SK-N-SH (cell line): Measurements from ENCODE around the gene SIGLEC12. TPM values are rescaled to one million over a fixed set of nuclear protein-coding genes. Genes with fewer than 3 reads are reported as not detected.

Experiments used
- CTCF ChIA-PET: fragments of 300-600, 350-600 bp; formaldehyde crosslinking; extraction: SDS; loops from one replicate; lab custom pipeline; 2021; lab: Yijun Ruan, JAX
- POLR2A ChIA-PET: fragments of 350-600 bp; sonication (Branson Sonifier 250); formaldehyde crosslinking; extraction: SDS; loops from one replicate; lab custom pipeline; 2020; ENCODE audit warnings: antibody characterized with exemption, inconsistent platforms; lab: Yijun Ruan, JAX
- DNase-seq: peaks from one replicate; pipeline ENCODE4 v3.0.0; 2012
- H2AFZ ChIP-seq: fragments of 200-600 bp; sonication (generic); 2 replicates; pipeline ENCODE4 v1.8.1; 2016; ENCODE audit warnings: antibody characterized with exemption, mild to moderate bottlenecking, low read depth
- H3F3A ChIP-seq: fragments of 200-600 bp; sonication (generic); replicated peaks from 2 replicates; pipeline ENCODE3; 2016; ENCODE audit warnings: antibody characterized with exemption, mild to moderate bottlenecking; ENCODE audit not compliant: insufficient read depth
- H3K27ac ChIP-seq, 2 experiments: fragments of 200-500 bp in 1 of 2; fragments of 200-600 bp in 1 of 2; sonication (Bioruptor generic) in 1 of 2; sonication (generic), shearing (Covaris generic) in 1 of 2; 2 replicates each; pipeline versions ENCODE4 v1.5.1 to v1.6.1; 2014 to 2016; ENCODE audit warnings: low read depth in 2 of 2, inconsistent platforms in 1 of 2, low read length in 1 of 2, mild to moderate bottlenecking in 1 of 2, mixed read lengths in 1 of 2
- H3K27me3 ChIP-seq: fragments of 200-600 bp; sonication (generic), shearing (Covaris generic); 2 replicates; pipeline ENCODE4 v1.6.1; 2016; ENCODE audit warnings: mixed run types; ENCODE audit not compliant: insufficient read depth
- H3K36me3 ChIP-seq, 2 experiments: fragments of 200-500 bp in 1 of 2; fragments of 200-600 bp in 1 of 2; sonication (Bioruptor generic) in 1 of 2; sonication (generic) in 1 of 2; replicated peaks in 1 of 2; 2 replicates each; pipeline versions ENCODE3 to v1.5.1; 2014 to 2016; ENCODE audit warnings: low read length in 1 of 2, mild to moderate bottlenecking in 1 of 2; ENCODE audit not compliant: insufficient read depth in 2 of 2, control insufficient read depth in 1 of 2
- H3K4me1 ChIP-seq, 2 experiments: fragments of 200-500 bp in 1 of 2; fragments of 200-600 bp in 1 of 2; sonication (Bioruptor generic) in 1 of 2; sonication (generic), shearing (Covaris generic) in 1 of 2; 2 replicates each; pipeline versions ENCODE4 v1.5.1 to v1.6.1; 2014 to 2016; ENCODE audit warnings: low read depth in 1 of 2, low read length in 1 of 2, mixed run types in 1 of 2; ENCODE audit not compliant: insufficient read depth in 2 of 2, control insufficient read depth in 1 of 2
- H3K4me2 ChIP-seq: fragments of 200-600 bp; sonication (generic), shearing (Covaris generic); 2 replicates; pipeline ENCODE4 v1.6.1; 2017; ENCODE audit warnings: mixed run types
- H3K4me3 ChIP-seq, 2 experiments: fragments of 200-500 bp in 1 of 2; fragments of 200-600 bp in 1 of 2; sonication (Bioruptor generic) in 1 of 2; sonication (generic), shearing (Covaris generic) in 1 of 2; 2 replicates each; pipeline versions ENCODE4 v1.5.1 to v1.8.1; 2014 to 2016; ENCODE audit warnings: low read depth in 2 of 2, inconsistent platforms in 1 of 2, low read length in 1 of 2, mild to moderate bottlenecking in 1 of 2, mixed read lengths in 1 of 2, moderate library complexity in 1 of 2
- H3K79me2 ChIP-seq: fragments of 200-600 bp; sonication (generic); 2 replicates; pipeline ENCODE4 v1.8.1; 2017; ENCODE audit warnings: mild to moderate bottlenecking; ENCODE audit not compliant: insufficient read depth
- H3K9ac ChIP-seq: fragments of 200-600 bp; sonication (generic); 2 replicates; pipeline ENCODE4 v1.6.1; 2017; ENCODE audit warnings: mixed run types
- H3K9me2 ChIP-seq: fragments of 200-600 bp; sonication (generic); 2 replicates; pipeline ENCODE4 v1.6.1; 2017; ENCODE audit warnings: mixed run types
- H3K9me3 ChIP-seq: fragments of 200-600 bp; sonication (generic); 2 replicates; pipeline ENCODE4 v1.6.1; 2017; ENCODE audit warnings: mixed run types, mild to moderate bottlenecking, moderate library complexity
- H4K20me1 ChIP-seq: fragments of 200-600 bp; sonication (generic); 2 replicates; pipeline ENCODE4 v1.6.1; 2017; ENCODE audit warnings: mild to moderate bottlenecking, mixed run types; ENCODE audit not compliant: insufficient read depth
- CHD2 ChIP-seq: fragments of 150-350 bp; IDR thresholded peaks from 2 replicates; pipeline ENCODE4 v1.6.1; 2018; ENCODE audit warnings: low read length; ENCODE audit not compliant: partially characterized antibody
- ELF1 ChIP-seq: IDR thresholded peaks from 2 replicates; pipeline ENCODE4 v1.4.0; 2012
- FOXM1 ChIP-seq: IDR thresholded peaks from 2 replicates; pipeline ENCODE4 v1.4.0; 2012; ENCODE audit warnings: low read depth, mild to moderate bottlenecking
- MXI1 ChIP-seq: IDR thresholded peaks from 2 replicates; pipeline ENCODE4 v1.6.1; 2012; ENCODE audit warnings: mild to moderate bottlenecking, low read depth, low read length, improper control_type of control experiment
- NFIC ChIP-seq: IDR thresholded peaks from 2 replicates; pipeline ENCODE4 v1.4.0; 2012; ENCODE audit warnings: borderline replicate concordance
- NRF1 ChIP-seq: IDR thresholded peaks from 2 replicates; pipeline ENCODE4 v1.6.1; 2012; ENCODE audit warnings: low read depth, mild to moderate bottlenecking, low read length
- POLR2AphosphoS5 ChIP-seq: IDR thresholded peaks from 2 replicates; pipeline ENCODE4 v1.6.1; 2012; ENCODE audit warnings: low read depth, low read length
- RCOR1 ChIP-seq: fragments of 150-350 bp; IDR thresholded peaks from 2 replicates; pipeline ENCODE4 v1.6.1; 2017; ENCODE audit warnings: antibody characterized with exemption, low read length
- RFX5 ChIP-seq: IDR thresholded peaks from 2 replicates; pipeline ENCODE4 v1.6.1; 2012; ENCODE audit warnings: mild to moderate bottlenecking, improper control_type of control experiment, low read length
- SIN3A ChIP-seq: IDR thresholded peaks from 2 replicates; pipeline ENCODE4 v1.6.1; 2012; ENCODE audit warnings: low read depth, mild to moderate bottlenecking, low read length, moderate library complexity, borderline replicate concordance
- SMC3 ChIP-seq: IDR thresholded peaks from 2 replicates; pipeline ENCODE4 v1.6.1; 2012; ENCODE audit warnings: low read depth, low read length, improper control_type of control experiment
- USF1 ChIP-seq: IDR thresholded peaks from 2 replicates; pipeline ENCODE4 v1.4.0; 2012; ENCODE audit warnings: low read depth, borderline replicate concordance
- USF2 ChIP-seq: fragments of 150-350 bp; IDR thresholded peaks from 2 replicates; pipeline ENCODE4 v1.6.1; 2017; ENCODE audit warnings: antibody characterized with exemption, low read length, low read depth, borderline replicate concordance
- WGBS: methylation state at CpG from one replicate; pipeline ENCODE4 v1.1.6; 2017; ENCODE audit warnings: low lambda C conversion rate; 5-methylcytosine and 5-hydroxymethylcytosine counted together
- polyA plus RNA-seq, 3 experiments: library from polyadenylated mRNA; depleted of rRNA; stranded (reverse); fragments of >200 nt; gene quantifications; 2 replicates each; pipeline ENCODE4 v1.2.3, GENCODE V29; 2012
- TF ChIP-seq, protein P1 (sequence below): IDR thresholded peaks from 2 replicates; pipeline ENCODE4 v1.6.1; 2012; ENCODE audit warnings: mild to moderate bottlenecking, low read depth, low read length, moderate library complexity
- TF ChIP-seq, protein P2 (sequence below): fragments of 150-350 bp; IDR thresholded peaks from 2 replicates; pipeline ENCODE4 v1.6.1; 2016; ENCODE audit warnings: mild to moderate bottlenecking, low read depth, low read length

Gene SIGLEC12
- polyA plus RNA-seq, 1 of the 3 experiments (the other 2 are of a cell fraction), result not detected

- H4K20me1 ChIP-seq, result no peaks in the 10 kb centered on the region
- H3K4me2 ChIP-seq, result no peak overlapping the region
- H3K9ac ChIP-seq, result no peak overlapping the region
- peaks cover 36% of the 10 kb centered on the region for H3K27me3 ChIP-seq
- DNase-seq, result no peak
- H3K4me1 ChIP-seq, result no peaks in the 10 kb centered on the region
- H3K27ac ChIP-seq, result no peak overlapping the region
- TF ChIP-seq FOXM1, result no peak
- TF ChIP-seq, protein P1, sequence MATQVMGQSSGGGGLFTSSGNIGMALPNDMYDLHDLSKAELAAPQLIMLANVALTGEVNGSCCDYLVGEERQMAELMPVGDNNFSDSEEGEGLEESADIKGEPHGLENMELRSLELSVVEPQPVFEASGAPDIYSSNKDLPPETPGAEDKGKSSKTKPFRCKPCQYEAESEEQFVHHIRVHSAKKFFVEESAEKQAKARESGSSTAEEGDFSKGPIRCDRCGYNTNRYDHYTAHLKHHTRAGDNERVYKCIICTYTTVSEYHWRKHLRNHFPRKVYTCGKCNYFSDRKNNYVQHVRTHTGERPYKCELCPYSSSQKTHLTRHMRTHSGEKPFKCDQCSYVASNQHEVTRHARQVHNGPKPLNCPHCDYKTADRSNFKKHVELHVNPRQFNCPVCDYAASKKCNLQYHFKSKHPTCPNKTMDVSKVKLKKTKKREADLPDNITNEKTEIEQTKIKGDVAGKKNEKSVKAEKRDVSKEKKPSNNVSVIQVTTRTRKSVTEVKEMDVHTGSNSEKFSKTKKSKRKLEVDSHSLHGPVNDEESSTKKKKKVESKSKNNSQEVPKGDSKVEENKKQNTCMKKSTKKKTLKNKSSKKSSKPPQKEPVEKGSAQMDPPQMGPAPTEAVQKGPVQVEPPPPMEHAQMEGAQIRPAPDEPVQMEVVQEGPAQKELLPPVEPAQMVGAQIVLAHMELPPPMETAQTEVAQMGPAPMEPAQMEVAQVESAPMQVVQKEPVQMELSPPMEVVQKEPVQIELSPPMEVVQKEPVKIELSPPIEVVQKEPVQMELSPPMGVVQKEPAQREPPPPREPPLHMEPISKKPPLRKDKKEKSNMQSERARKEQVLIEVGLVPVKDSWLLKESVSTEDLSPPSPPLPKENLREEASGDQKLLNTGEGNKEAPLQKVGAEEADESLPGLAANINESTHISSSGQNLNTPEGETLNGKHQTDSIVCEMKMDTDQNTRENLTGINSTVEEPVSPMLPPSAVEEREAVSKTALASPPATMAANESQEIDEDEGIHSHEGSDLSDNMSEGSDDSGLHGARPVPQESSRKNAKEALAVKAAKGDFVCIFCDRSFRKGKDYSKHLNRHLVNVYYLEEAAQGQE, result no peak
- no peak for TF ChIP-seq NFIC
- no peak for TF ChIP-seq POLR2AphosphoS5
- no peak for TF ChIP-seq RCOR1
- TF ChIP-seq USF2, result no peak
- TF ChIP-seq RFX5, result no peak
- no peak for TF ChIP-seq ELF1
- no peak for TF ChIP-seq SMC3
- TF ChIP-seq, protein P2, sequence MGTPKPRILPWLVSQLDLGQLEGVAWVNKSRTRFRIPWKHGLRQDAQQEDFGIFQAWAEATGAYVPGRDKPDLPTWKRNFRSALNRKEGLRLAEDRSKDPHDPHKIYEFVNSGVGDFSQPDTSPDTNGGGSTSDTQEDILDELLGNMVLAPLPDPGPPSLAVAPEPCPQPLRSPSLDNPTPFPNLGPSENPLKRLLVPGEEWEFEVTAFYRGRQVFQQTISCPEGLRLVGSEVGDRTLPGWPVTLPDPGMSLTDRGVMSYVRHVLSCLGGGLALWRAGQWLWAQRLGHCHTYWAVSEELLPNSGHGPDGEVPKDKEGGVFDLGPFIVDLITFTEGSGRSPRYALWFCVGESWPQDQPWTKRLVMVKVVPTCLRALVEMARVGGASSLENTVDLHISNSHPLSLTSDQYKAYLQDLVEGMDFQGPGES, result no peak
- no peak for TF ChIP-seq NRF1
- no peak for TF ChIP-seq CHD2
- no peak for TF ChIP-seq USF1
- no peak for TF ChIP-seq SIN3A
- no peak for TF ChIP-seq MXI1
- no peaks in the 10 kb centered on the region for H3K9me2 ChIP-seq
- ChIA-PET CTCF (interaction anchor here (1.2 to 1.8 kb wide), 2 partner anchors 15 to 18 kb away, joined by 4 to 5 read pairs; no protein-coding TSS in a partner anchor), POLR2A (no interaction called here)
- no peaks in the 10 kb centered on the region for H3K79me2 ChIP-seq
- H3K4me3 ChIP-seq, result no peak overlapping the region
- no peak overlapping the region for H2AFZ ChIP-seq
- no peaks in the 10 kb centered on the region for H3F3A ChIP-seq
- 0% methylated on average over 1 of the region's 8 CpGs for WGBS
- H3K36me3 ChIP-seq, result no peaks in the 10 kb centered on the region
- H3K9me3 ChIP-seq, result no peaks in the 10 kb centered on the region
These were observed 29.0 kb upstream of the SIGLEC12 start for GRCh38 chr19:51530616-51531015.
